DMS 273 (cell line): Measurements from ENCODE around the gene PRR13.
"Not testable (repeated sequence)": the region's sequence is repeated elsewhere in the genome, so short reads cannot be mapped to it uniquely, and the experiment has no call there.

ENCODE experiments used
- DNase-seq: peaks from one replicate; lab custom pipeline; 2025; ENCODE audit not compliant: unreplicated experiment; lab: John Stamatoyannopoulos, UW

The PRR13 gene

GRCh38 chr12:53435326-53435725, 6.2 kb upstream of the PRR13 start:
- DNase-seq: not testable (repeated sequence)

- not testable (repeated sequence) for DNase-seq
Observed at GRCh38 chr12:53439582-53439981, 2.0 kb upstream of the PRR13 start.

- no peak for DNase-seq
Observed at GRCh38 chr12:53443955-53444354, 2.4 kb downstream of the PRR13 start.

DNA sequence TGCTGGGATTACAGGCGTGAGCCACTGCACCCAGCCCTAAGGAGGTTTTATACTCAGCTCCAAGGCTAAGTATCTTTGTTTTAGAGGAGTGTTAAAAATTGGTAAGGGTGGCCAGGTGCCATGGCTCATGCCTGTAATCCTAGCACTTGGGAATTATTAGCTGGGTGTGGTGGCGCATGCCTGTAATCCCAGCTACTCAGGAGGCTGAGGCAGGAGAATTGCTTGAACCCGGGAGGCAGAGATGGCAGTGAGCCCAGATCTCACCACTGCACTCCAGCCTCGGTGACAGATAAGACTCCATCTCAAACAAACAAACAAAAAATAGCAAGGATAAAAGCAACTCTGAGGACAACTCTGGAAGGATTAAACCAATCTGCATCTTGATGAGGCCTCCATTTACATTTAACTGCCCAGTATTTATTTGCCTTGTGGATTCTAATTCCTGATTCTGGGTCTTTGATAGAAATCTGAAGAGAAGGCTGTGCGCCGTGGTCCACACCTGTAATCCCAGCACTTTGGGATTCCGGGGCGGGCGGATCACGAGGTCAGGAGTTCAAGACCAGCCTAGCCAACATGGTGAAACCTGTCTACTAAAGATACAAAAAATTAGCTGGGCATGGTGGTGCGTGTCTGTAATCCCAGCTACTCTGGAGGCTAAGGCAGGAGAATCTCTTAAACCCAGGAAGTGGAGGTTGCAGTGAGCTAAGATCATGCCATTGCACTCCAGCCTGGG, 3.2 kb downstream of the PRR13 start:
- DNase-seq: not testable (repeated sequence)

DNA sequence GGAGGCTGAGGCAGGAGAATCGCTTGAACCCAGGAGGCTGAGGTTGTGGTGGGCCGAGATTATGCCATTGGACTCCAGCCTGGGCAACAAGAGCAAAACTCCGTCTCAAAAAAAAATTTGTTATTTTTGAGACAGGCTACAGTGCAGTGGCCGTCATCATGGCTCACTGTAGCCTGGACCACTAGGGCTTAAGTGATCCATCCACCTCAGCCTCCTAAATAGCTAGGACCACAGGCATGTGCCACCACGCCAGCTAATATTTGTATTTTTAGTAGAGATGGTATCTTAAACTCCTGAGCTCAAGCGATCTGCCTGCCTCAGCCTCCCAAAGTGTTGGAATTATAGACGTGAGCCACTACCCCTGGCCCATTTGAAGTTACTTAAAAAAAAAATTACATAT, 9.4 kb downstream of the PRR13 start:
- DNase-seq: no peak

- DNase-seq: peak; percentile 98
Observed at GRCh38 chr12:53451661-53452158, 10.2 kb downstream of the PRR13 start, which contains the start of gene PCBP2. TSS of gene PCBP2 (plus strand) at chr12:53452102. CDS start at chr12:53454801, 2,699 bp downstream.

DNA sequence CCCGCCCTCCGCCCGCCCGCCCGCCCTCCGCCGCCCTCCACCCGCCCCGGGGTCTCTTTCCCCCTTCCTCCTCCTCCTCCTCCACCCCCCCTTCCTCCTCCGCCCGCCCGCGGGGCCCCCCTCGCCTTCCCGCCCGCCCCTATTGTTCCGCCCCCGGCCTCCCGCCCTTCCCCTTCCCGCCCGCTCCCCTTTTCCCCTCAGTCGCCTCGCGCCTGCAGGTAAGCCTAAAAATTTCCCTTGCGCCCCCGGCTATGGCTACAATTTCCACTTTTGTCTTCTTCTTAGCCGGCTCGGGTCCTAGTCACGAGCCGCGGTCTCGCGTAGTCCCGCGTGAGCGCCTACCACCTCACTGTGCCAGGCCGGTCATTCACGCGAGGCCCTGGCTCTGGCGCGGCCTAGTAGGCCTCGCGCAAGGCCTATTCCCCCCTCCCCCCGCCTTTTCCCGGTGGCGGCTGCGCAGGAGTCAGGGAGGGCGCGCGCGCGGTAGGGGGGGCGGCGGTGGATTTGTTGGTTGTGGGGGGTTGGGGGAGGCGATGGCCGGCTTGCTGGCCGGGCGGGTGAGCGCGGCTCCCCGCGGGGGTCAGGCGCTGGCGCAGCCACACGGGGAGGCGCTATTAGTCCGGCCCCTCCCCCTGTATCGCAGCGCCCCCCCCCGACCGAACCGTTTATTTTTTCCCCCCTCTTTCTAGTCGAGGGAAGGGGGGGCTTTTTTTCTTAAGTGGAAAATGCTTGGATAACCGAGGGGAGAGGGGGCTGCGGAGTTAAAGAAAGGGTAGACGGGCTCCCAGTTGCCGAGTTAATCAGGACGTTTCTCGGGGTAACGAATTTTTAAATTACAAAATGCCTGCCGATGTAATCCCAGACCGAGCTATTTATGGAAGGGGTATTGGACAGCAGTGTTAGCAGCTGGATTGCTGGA, 10.9 kb downstream of the PRR13 start:
- peak; percentile 83 for DNase-seq

DNA sequence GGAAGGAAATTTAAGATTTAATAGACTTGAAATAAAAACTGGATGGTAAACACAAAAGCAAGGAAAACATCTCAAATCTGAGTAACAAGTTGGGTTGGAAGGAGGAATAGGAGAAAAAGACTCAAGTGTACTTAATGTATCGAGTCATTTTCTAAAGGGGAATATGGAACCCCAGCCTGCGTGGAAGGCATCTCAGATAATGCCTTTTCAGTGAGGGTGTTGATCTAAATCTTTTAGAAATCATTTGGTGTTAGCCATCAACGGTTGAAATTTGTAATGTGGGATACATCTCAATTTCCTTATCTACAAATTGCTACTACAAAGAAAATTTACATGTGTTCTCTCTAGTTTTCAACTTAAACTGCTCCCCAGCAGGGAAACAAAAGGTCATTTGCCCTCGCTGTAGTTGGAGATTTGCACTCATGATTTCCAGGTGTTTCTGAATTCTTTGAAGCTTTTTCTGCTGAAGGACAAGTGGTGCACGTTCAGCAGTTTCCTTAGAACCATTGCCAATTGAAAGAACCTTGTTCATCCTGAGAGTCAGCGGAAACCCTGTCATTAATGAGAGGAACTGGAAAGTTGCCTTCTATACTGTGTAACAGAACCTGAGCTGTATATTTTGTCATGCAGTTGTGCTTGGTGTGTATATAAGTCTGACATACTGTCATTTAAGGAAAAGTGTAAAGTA, 12.6 kb downstream of the PRR13 start:
- DNase-seq: no peak

DNA sequence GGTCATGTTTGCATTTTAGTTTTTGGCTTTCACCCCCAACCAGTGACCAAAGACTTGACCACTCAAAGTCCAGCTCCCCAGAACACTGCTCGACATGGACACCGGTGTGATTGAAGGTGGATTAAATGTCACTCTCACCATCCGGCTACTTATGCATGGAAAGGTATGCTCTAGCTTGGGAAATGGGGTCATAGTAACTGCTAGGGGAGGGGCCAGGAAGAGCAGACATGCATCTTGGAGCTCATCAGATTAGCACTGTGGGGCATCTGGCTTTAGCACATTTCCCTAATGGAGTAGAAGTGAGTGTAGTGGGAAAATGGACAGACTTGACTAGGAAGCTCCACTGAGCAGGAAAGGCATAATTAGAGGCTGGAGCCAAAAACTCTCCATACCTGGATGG, 13.2 kb downstream of the PRR13 start:
- DNase-seq: no peak

- DNase-seq: no peak
Observed at GRCh38 chr12:53456654-53457366, 15.3 kb downstream of the PRR13 start.

DNA sequence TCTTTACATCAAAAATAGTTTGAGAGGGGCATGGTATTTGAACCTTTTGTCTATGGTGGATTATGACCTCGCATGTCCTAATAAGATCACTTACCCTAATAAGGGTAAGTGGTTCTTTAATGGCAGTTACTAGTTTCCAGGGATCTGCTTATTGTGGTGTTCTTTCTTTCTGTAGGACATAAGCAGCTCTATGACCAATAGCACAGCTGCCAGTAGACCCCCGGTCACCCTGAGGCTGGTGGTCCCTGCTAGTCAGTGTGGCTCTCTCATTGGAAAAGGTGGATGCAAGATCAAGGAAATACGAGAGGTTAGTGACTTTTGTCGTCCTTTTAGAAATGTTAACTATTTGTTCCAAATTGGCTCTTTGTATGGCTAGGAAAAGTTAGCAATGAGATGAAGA, 17.6 kb downstream of the PRR13 start:
- DNase-seq: no peak

GRCh38 chr12:53461059-53461458, 19.5 kb downstream of the PRR13 start:
- no peak for DNase-seq

GRCh38 chr12:53461591-53461990, 20.1 kb downstream of the PRR13 start:
- no peak for DNase-seq

DNA sequence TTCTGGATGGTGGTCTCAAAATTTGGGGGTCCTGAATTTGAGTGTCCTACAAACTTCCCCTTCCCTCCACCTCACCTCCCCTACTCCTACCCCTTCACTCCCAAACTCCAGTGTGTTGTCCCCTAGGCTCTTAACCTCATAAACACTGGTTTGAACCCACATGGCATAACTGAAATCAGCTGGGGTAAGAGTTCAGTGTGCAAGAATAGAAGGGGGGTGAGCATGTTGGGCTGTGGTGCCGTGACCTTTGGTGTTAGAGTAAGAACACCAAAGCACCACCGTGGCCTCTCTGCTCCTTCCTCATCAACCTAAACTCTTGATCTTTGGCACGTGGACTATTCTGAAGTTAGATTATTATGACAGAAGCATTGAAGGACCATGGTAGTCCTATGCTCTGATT, 21.4 kb downstream of the PRR13 start:
- DNase-seq: no peak

DNA sequence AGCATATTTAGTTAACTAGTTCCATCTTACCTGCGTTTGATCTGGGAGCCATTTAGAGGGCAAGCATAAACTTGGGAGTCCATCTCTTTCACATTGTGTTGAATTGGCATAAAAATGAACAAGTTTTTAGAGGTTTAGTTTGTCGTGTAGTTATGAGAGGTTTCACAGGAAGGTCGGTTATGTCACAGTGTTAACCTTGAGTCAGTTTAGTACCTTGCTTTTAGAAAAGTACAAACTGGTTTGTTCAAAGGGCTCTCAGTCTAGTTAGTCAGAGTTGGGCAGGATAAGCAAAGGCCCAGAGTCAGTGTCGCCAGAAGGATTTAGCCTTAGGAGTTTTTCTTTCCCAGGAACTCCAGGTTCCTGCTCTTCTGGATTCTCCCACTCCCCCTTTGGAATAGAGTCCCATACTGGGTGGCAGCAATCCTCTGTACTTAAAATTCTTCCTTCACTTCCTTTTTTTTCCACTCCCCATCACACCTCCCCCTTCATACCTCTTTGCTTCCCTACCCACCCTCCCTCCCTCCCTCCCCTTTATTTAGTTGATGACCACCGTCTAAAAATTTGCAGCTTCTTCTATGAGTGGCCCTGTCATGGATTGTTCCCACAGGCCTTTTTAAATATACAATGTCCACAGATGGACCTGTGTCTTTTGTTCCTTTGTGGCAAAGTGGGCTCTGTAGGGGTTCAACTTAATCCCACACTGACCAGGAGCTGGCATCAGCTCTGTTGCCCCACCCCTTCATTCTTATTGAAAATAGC, 22.4 kb downstream of the PRR13 start:
- no peak for DNase-seq

DNA sequence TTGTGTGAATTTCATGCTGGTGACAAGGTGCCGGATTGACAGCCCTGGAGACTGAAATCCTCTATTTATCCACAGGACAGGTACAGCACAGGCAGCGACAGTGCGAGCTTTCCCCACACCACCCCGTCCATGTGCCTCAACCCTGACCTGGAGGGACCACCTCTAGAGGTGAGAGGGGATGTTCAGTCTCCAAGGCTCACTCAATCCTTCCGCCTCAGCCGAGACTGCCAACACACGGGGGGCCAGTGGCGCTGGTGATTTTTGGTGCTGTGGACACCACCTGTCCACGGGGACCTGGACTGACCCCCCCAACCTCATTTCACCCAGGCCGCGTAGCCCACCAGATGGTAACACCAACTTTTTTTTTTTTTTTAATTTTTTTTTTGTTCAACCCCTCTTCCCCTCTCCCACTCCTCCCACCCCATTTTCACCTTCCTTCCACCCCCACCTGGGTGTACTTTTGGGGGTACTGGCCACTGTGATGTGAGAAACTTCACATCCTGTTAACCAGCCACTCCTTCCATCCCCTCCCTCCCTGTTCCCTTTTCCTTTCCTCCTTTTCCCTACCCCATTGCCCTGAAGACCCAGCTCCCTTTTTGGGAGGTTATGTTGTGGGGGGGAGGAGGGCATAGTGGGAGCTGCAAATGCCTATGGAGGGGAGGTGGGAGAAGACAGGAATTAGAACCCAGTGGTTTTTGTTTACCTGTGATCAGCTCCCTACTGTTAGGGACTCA, 23.3 kb downstream of the PRR13 start:
- no peak for DNase-seq

DNA sequence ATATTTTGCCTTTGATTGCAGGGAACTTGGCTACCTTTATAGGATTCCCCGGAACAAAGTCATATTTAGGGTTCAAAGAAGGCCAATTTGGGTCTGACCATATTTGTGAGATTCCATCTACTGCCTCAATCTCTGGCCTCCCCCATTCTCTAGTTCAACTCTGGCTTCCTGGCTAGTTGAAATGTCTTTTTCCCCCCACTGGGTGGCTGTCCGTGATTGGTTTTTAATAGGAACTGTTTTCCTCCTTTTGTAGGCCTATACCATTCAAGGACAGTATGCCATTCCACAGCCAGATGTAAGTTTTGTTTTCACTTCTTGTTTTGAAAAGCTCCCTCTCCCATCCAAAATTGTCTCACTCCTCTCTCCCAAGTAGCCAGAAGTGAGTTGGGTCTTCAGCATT, 24.1 kb downstream of the PRR13 start:
- no peak for DNase-seq

GRCh38 chr12:53466640-53467039, 25.1 kb downstream of the PRR13 start:
- no peak for DNase-seq

DNA sequence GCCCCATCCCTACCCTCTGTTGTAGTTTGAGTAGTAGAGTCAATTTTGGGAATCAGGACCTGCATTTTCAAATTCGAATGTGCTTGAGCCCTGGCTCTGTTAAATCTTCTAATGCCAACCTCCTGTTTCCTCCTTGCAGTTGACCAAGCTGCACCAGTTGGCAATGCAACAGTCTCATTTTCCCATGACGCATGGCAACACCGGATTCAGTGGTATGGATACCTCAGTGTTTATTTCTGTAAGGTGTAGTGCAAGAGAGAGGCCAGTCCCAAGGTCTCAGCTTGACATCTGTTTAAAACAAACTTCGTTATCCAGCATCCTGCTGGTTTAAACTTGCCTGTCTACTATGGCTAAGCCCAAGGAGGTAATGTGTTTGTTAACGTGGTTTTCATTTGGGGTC, 25.5 kb downstream of the PRR13 start:
- DNase-seq: no peak
